ENCODE results near the gene ANKRD18B. TPM values are rescaled to one million over a fixed set of nuclear protein-coding genes. Genes with fewer than 3 reads are reported as not detected.
"Not testable (repeated sequence)": the region's sequence is repeated elsewhere in the genome, so short reads cannot be mapped to it uniquely, and the experiment has no call there.

The ANKRD18B gene
- total RNA-seq, 1 experiment from 2014 or later: not detected

GRCh38 chr9:33586128-33586527 lies 62.1 kb downstream of the ANKRD18B start:
- H3K4me2 ChIP-seq (ENCODE audit: low read depth, low read length, poor library complexity, severe bottlenecking); H3K9me2 ChIP-seq (replicated peaks; ENCODE audit: insufficient read depth, low read length); DNase-seq: not testable (repeated sequence)

GRCh38 chr9:33587799-33588198 lies 63.7 kb downstream of the ANKRD18B start:
- H3K9ac ChIP-seq (ENCODE audit: low read length); H3K27ac ChIP-seq (ENCODE audit: low read length); H3K79me2 ChIP-seq (ENCODE audit: low read length); DNase-seq; H3K4me2 ChIP-seq (ENCODE audit: low read depth, low read length, poor library complexity, severe bottlenecking); H3K4me3 ChIP-seq (ENCODE audit: low read length); H3K27me3 ChIP-seq (ENCODE audit: low read length); H3K4me1 ChIP-seq (ENCODE audit: low read length); H3K9me3 ChIP-seq (ENCODE audit: low read length); H3K36me3 ChIP-seq (ENCODE audit: insufficient read depth, low read length); H3K9me2 ChIP-seq (replicated peaks; ENCODE audit: insufficient read depth, low read length); H4K20me1 ChIP-seq (ENCODE audit: insufficient read depth, low read depth, low read length); H2AFZ ChIP-seq (ENCODE audit: low read length): not testable (repeated sequence)

More at GRCh38 chr9:33586128-33586527, 62.1 kb downstream of the ANKRD18B start:
- not testable (repeated sequence) for H3K4me1 ChIP-seq (ENCODE audit: low read length); H3K27ac ChIP-seq (ENCODE audit: low read length); H4K20me1 ChIP-seq (ENCODE audit: insufficient read depth, low read depth, low read length); H3K36me3 ChIP-seq (ENCODE audit: insufficient read depth, low read length); H2AFZ ChIP-seq (ENCODE audit: low read length); H3K27me3 ChIP-seq (ENCODE audit: low read length); H3K79me2 ChIP-seq (ENCODE audit: low read length); H3K9me3 ChIP-seq (ENCODE audit: low read length); H3K9ac ChIP-seq (ENCODE audit: low read length); H3K4me3 ChIP-seq (ENCODE audit: low read length)

DNA sequence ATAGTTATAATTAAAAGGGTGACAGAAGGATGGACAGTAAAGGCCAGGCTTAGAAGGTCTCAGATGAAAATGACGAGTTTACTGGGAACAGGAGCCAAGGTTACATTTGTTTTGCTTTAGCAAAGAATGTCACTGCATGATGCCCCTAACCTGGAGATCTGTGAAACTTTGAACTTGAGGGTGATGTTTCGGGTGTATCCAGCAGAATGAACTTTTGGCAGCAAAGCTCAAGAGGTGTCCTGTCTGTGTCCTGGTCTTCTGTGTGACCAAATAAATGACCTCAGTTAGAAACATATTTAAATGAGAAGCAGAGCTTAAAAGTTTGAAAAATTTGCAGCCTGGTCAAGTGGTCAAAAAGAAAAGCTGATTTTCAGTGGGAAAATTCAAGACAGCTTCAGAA lies 64.8 kb downstream of the ANKRD18B start:
- H3K27me3 ChIP-seq (ENCODE audit: low read length); H3K4me3 ChIP-seq (ENCODE audit: low read length); H2AFZ ChIP-seq (ENCODE audit: low read length); H3K4me2 ChIP-seq (ENCODE audit: low read depth, low read length, poor library complexity, severe bottlenecking); H3K79me2 ChIP-seq (ENCODE audit: low read length); H4K20me1 ChIP-seq (ENCODE audit: insufficient read depth, low read depth, low read length); DNase-seq; H3K4me1 ChIP-seq (ENCODE audit: low read length); H3K36me3 ChIP-seq (ENCODE audit: insufficient read depth, low read length); H3K9me2 ChIP-seq (replicated peaks; ENCODE audit: insufficient read depth, low read length); H3K9ac ChIP-seq (ENCODE audit: low read length); H3K9me3 ChIP-seq (ENCODE audit: low read length); H3K27ac ChIP-seq (ENCODE audit: low read length): not testable (repeated sequence)

GRCh38 chr9:33590857-33591256 lies 66.8 kb downstream of the ANKRD18B start:
- not testable (repeated sequence) for H3K9me2 ChIP-seq (replicated peaks; ENCODE audit: insufficient read depth, low read length); H3K79me2 ChIP-seq (ENCODE audit: low read length); H3K9me3 ChIP-seq (ENCODE audit: low read length); H3K4me1 ChIP-seq (ENCODE audit: low read length); H3K4me2 ChIP-seq (ENCODE audit: low read depth, low read length, poor library complexity, severe bottlenecking); H3K9ac ChIP-seq (ENCODE audit: low read length); H3K36me3 ChIP-seq (ENCODE audit: insufficient read depth, low read length); H3K27ac ChIP-seq (ENCODE audit: low read length); H3K27me3 ChIP-seq (ENCODE audit: low read length); H4K20me1 ChIP-seq (ENCODE audit: insufficient read depth, low read depth, low read length); DNase-seq; H3K4me3 ChIP-seq (ENCODE audit: low read length); H2AFZ ChIP-seq (ENCODE audit: low read length)

- not testable (repeated sequence) for H3K27ac ChIP-seq (ENCODE audit: low read length); DNase-seq; H3K9me2 ChIP-seq (replicated peaks; ENCODE audit: insufficient read depth, low read length); H4K20me1 ChIP-seq (ENCODE audit: insufficient read depth, low read depth, low read length); H3K27me3 ChIP-seq (ENCODE audit: low read length); H3K79me2 ChIP-seq (ENCODE audit: low read length); H3K9ac ChIP-seq (ENCODE audit: low read length); H3K9me3 ChIP-seq (ENCODE audit: low read length); H2AFZ ChIP-seq (ENCODE audit: low read length); H3K4me2 ChIP-seq (ENCODE audit: low read depth, low read length, poor library complexity, severe bottlenecking); H3K36me3 ChIP-seq (ENCODE audit: insufficient read depth, low read length); H3K4me1 ChIP-seq (ENCODE audit: low read length); H3K4me3 ChIP-seq (ENCODE audit: low read length)
These were observed 72.9 kb downstream of the ANKRD18B start for GRCh38 chr9:33596974-33597373.

- H3K4me2 ChIP-seq (ENCODE audit: low read depth, low read length, poor library complexity, severe bottlenecking); DNase-seq; H4K20me1 ChIP-seq (ENCODE audit: insufficient read depth, low read depth, low read length); H3K9me3 ChIP-seq (ENCODE audit: low read length); H3K9ac ChIP-seq (ENCODE audit: low read length); H3K4me3 ChIP-seq (ENCODE audit: low read length); H3K36me3 ChIP-seq (ENCODE audit: insufficient read depth, low read length); H2AFZ ChIP-seq (ENCODE audit: low read length); H3K9me2 ChIP-seq (replicated peaks; ENCODE audit: insufficient read depth, low read length); H3K27me3 ChIP-seq (ENCODE audit: low read length); H3K79me2 ChIP-seq (ENCODE audit: low read length); H3K4me1 ChIP-seq (ENCODE audit: low read length); H3K27ac ChIP-seq (ENCODE audit: low read length): not testable (repeated sequence)
These were observed 73.3 kb downstream of the ANKRD18B start for GRCh38 chr9:33597386-33597785.

DNA sequence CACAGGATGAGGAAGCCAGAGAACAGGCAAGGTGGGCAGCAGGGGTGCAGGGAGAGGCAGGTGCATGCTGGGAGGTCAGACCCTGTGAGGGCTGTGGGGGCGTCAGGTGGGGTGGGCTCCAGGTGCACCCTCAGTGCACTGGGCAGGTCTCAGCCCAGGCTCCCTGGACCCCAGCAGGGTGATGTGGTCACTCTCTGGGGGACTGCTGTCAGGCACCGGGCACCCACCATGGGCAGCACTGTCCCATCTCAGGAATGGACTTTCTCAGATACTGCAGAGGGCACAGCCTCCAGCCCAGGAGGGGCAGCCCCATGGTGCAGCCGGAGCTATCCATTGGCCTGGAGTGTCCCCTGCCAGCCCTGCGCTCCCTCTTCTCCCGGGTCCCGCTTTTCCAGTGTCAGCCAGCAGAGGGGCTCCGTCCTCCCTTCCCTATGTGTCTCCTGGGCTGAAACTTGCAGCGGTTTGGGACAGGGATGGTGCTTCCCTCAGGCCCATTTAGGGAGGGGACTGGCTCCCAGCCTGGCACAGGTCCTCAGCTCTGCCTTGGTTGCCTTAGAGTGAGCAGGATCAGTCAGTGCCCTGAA lies 74.8 kb downstream of the ANKRD18B start:
- H3K36me3 ChIP-seq (ENCODE audit: insufficient read depth, low read length); H3K4me3 ChIP-seq (ENCODE audit: low read length); H3K9me3 ChIP-seq (ENCODE audit: low read length); H2AFZ ChIP-seq (ENCODE audit: low read length); H3K9me2 ChIP-seq (replicated peaks; ENCODE audit: insufficient read depth, low read length); H3K4me1 ChIP-seq (ENCODE audit: low read length); H3K27me3 ChIP-seq (ENCODE audit: low read length); H3K27ac ChIP-seq (ENCODE audit: low read length); H4K20me1 ChIP-seq (ENCODE audit: insufficient read depth, low read depth, low read length); DNase-seq; H3K4me2 ChIP-seq (ENCODE audit: low read depth, low read length, poor library complexity, severe bottlenecking); H3K79me2 ChIP-seq (ENCODE audit: low read length); H3K9ac ChIP-seq (ENCODE audit: low read length): not testable (repeated sequence)

DNA sequence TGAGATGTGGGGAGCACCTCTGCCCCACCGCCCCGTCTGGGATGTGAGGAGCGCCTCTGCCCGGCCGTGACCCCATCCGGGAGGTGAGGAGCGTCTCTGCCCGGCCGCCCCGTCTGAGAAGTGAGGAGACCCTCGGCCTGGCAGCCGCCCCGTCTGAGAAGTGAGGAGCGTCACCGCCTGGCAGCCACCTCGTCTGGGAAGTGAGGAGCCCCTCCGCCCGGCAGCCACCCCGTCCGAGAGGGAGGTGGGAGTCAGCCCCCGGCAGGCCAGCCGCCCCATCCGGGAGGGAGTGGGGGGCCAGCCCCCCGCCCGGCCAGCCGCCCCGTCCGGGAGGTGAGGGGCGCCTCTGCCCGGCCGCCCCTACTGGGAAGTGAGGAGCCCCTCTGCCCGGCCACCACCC lies 76.9 kb downstream of the ANKRD18B start:
- H3K4me2 ChIP-seq (ENCODE audit: low read depth, low read length, poor library complexity, severe bottlenecking); H3K9ac ChIP-seq (ENCODE audit: low read length); H3K4me3 ChIP-seq (ENCODE audit: low read length); H3K36me3 ChIP-seq (ENCODE audit: insufficient read depth, low read length); H2AFZ ChIP-seq (ENCODE audit: low read length); H3K4me1 ChIP-seq (ENCODE audit: low read length); H3K9me3 ChIP-seq (ENCODE audit: low read length); H3K27me3 ChIP-seq (ENCODE audit: low read length); DNase-seq; H3K27ac ChIP-seq (ENCODE audit: low read length); H3K79me2 ChIP-seq (ENCODE audit: low read length); H4K20me1 ChIP-seq (ENCODE audit: insufficient read depth, low read depth, low read length); H3K9me2 ChIP-seq (replicated peaks; ENCODE audit: insufficient read depth, low read length): not testable (repeated sequence)

- not testable (repeated sequence) for H3K9me2 ChIP-seq (replicated peaks; ENCODE audit: insufficient read depth, low read length); H3K36me3 ChIP-seq (ENCODE audit: insufficient read depth, low read length); H3K9me3 ChIP-seq (ENCODE audit: low read length); H3K9ac ChIP-seq (ENCODE audit: low read length); H3K27ac ChIP-seq (ENCODE audit: low read length); H2AFZ ChIP-seq (ENCODE audit: low read length); H3K79me2 ChIP-seq (ENCODE audit: low read length); H3K27me3 ChIP-seq (ENCODE audit: low read length); H4K20me1 ChIP-seq (ENCODE audit: insufficient read depth, low read depth, low read length); H3K4me2 ChIP-seq (ENCODE audit: low read depth, low read length, poor library complexity, severe bottlenecking); H3K4me1 ChIP-seq (ENCODE audit: low read length); H3K4me3 ChIP-seq (ENCODE audit: low read length)
- DNase-seq: peak; percentile 52
These were observed 80.2 kb downstream of the ANKRD18B start for GRCh38 chr9:33604249-33604648.

Data from Karpas-422 (cell line).